GM21367 (cell line): ENCODE results near the gene EIF5B.

ENCODE experiments used
- ATAC-seq: cut with Tn5 transposase; IDR thresholded peaks from one replicate; pipeline ENCODE4 v1.9.1; 2021; ENCODE audit not compliant: unreplicated experiment

EIF5B gene

DNA sequence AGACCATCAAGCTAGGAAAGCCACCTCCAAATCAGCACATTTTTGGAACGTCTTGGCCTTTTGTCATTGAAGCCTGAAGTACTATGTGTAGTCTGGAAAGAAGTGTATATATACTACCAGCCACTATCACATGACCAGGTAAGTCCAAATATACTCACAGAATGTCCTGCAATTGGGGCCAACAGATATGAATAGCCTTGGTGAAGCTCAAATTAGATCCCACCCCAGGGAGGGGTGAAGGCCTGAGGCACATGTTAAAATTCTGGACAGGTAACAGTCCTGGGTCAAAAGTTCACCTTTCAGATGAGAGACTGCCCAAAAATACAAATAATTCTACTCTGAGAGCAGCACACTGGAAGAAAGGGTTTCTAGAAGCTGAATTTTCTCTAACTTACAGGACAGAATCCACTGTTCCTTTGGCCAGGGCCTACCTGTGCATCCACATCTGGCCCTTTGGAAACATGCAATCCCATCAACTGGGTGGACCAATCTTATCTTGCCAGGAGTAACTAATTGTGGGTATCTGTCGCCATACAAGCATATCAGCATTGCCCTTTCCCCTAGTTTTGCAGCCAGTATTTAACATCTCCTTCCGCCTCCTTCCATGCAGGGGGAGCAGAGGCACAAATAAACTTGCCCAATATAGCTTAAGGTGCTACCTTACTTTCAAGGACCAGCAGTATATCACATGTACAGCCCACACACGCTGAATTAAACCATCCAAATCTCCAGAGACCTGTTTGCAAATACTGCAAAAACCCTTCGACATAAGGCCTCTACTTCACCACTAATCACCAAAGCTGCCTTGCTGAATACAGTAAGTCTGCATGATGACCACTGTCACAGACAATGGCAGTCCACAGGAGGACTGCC, 67.8 kb downstream of the EIF5B start:
- no peak for ATAC-seq

DNA sequence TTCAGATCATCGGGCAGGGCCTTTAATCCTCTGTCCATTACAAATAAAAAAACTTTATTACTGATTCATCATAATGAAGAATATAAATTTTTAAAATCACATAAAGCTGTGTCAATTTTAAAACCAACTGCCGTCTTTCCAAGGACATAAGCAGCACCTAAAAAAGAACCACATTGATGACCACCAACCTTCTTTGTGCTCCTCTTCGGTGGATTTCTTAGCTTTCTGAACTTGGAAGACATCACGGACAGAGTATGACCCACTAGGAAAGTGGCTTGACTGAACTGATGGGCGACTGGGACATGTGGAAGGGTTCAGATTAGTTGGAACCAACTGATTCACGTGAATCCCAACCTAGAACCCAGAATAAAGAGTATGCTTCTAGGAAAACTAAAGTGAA, 68.9 kb downstream of the EIF5B start:
- ATAC-seq = no peak

DNA sequence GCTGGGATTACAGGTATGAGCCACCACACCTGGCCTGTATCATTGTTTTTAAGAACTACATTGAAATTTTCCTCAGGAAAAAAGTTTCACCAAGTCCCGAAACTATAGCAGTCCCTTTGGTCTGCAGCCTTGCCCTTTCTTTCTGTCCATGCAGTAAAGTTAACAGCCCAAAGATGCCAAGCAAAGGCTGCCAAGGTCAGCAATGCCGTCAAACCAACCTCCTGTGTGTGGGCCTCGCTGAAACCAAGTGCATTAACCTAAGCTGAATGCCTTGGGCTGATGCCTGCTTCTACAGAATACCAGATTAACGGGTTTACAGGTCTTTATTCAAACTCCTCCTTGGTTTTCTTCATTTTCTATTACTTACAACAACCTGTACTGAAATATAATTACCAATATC, 73.1 kb downstream of the EIF5B start:
- ATAC-seq = no peak

DNA sequence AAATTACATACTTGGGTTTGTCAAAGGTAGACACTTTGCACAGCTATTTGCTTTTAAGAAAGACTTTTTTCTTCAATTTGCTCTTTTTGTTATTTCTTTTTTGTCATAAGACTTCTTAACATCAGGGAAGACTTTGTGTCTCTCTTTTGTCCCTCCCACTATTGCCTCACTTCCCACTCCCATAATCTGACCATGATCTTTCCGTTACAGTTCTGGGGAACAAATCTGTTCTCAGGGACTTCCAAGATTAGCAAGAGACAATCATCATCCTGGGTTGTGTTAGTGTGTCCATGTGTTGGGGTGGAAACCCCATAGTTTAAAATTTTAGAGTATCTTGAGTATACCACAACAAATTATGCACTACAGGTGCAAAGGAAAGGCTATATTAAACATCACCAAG, 77.4 kb downstream of the EIF5B start:
- ATAC-seq = no peak

DNA sequence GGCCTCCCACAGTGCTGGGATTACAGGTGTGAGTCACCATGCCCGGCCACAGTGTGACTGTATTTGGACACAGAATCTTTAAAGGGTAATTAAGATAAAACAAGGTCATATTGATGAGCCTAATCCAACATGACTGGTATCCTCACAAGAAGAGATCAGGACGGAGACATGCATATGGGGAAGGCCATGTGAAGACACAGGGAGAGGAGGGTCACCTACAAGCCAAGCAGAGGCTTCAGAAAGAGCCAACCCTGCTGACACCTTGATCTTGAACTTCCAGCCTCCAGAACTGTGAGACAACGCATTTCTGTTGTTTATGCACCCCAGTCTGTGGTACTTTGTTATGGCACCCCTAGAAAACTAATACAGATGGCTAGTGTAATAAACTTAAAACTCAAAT, 80.2 kb downstream of the EIF5B start:
- ATAC-seq = no peak

DNA sequence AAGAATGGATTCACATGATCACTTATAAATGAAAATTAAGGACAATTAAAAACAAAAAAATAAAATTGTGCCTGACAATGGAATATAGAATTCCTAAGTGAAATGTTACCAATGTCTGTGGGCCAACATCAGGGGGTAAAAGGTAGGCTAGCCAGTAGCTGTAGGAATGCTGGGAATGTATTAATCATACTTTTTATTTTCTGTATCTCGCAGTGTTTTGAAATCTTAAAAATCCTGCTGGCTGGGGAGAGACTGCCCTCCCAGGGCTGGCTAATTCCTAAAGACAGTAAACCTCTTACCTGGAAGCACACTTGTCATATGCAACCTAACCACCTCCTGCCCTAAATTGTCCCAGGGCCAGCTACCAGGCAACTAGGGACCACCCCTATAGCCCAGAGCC, 82.8 kb downstream of the EIF5B start:
- no peak for ATAC-seq

DNA sequence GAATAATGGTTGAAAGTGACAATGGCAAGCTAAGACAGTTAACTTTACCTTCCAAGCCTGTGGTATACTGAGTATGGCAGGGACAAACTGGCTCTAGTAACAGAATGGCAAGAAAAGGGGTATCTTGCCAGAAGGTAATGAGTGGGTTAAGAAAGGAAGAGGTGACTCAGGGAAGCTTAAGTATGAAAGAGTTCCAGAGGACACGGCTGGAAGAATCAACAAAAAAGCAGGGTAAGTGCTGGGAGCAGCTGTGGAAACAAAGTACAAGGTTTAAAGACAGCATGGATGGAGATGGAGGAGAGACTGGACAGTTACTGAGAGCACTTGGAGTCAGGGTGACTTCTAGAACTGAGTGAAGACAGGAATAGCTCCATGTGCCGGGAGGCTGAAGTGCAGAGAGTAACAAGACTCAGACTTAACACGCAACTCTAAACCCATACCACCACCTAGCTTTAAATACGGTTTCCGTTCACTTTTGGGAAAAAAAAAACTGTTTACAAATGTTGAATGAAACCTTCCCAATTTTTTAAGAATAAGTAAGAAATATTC, 83.6 kb downstream of the EIF5B start:
- ATAC-seq = no peak

DNA sequence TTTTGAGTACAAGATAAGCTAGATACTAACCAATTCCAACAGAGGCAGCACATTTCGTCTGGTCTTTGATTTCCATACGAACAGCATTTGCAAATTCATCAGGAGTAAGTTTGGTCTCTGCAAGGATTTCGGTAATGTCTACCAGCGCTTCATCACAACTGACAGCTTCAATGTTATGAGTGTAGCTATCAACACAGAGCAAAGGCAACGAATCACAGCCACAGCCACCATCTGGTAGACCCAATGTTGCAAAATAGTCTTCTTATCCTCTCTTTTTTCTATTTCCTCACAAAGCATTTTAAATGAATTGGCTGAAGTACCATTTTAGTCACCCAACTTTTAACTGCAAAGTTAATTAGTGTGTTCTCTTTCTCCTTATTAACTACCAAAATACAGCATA, 84.3 kb downstream of the EIF5B start:
- no peak for ATAC-seq

DNA sequence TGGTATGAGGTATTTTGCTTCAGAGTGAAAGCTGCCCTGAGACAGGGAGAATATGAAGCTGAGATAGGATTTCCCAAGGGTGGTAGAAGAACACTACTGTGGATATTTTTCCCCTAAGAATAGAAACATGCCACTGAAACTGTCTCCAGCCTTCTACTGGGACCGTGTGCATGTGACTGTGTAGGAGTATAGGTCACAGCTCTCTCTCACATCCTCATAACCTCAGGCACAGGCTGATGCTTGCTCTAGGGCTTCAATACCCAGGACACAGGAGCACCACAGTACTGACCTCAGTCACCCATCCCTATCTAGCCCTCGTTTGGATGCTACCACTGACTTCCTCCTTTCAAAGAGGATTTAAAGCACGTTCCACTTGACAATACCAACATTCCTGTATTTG, 85.4 kb downstream of the EIF5B start:
- ATAC-seq = no peak

DNA sequence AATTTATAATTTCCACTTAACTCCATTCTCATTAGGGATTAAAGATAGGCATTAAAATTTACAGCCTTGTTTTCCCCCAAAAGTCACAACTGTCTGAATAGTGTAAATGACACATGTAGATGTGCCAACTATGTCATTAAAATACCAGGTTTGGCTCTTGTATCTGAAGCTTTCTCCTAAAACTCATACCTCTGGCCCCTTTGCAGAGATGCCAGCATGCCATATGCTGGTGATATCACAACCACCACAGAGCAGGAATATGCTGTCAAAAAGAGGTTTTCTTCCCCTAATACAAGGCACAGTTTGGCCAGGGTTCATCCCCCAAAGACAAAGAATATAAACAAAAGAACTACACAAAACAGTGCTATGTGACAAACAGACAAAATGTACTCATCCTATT, 87.2 kb downstream of the EIF5B start:
- no peak for ATAC-seq

DNA sequence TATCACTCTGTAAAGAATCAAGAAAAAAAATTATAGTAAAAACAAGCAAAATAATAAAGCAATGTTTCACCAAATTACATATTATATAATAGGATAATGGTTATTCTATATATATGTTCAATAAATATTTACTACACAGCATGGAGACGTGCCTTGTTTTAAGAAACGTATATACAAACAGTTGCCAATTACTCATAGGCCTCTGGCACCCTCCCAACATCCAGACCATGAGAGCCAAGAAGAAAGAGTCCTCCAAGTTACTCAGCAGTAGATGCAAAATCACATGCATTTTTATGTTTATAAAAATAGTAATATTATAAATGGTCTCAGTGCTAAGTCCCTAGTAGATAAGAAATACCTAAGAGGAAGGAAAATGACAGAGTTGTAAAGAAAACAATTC, 87.8 kb downstream of the EIF5B start:
- ATAC-seq = no peak

DNA sequence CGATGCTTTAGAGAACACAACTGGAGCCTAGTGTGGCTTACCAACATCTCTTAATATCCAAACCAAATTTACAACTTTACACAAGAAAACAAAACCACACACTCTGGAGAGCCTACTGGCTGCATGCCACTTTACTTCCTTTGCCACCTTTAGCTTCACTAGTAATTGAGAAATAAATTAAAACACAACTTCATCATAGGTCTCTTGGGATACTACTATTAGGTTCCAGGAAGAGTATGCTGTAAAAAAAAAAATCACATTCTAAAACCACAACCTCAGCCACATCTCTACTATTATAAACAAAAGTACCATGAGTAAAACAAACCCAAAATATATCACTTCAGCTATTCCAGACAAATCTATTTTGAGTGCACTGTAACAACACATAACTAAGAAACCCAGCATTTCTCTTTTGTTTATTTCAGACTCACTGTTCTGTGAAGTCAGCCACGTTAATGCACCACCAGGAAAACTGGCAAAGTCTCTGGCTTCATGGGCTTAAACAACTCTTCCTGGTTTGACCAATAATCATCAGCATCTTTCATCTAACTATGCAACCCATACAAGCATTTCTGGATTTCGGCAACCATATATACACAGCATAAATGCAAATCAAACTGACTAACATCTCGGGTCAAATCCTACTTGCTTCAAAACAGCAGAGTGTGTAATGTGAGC, 93.6 kb downstream of the EIF5B start:
- ATAC-seq = no peak

DNA sequence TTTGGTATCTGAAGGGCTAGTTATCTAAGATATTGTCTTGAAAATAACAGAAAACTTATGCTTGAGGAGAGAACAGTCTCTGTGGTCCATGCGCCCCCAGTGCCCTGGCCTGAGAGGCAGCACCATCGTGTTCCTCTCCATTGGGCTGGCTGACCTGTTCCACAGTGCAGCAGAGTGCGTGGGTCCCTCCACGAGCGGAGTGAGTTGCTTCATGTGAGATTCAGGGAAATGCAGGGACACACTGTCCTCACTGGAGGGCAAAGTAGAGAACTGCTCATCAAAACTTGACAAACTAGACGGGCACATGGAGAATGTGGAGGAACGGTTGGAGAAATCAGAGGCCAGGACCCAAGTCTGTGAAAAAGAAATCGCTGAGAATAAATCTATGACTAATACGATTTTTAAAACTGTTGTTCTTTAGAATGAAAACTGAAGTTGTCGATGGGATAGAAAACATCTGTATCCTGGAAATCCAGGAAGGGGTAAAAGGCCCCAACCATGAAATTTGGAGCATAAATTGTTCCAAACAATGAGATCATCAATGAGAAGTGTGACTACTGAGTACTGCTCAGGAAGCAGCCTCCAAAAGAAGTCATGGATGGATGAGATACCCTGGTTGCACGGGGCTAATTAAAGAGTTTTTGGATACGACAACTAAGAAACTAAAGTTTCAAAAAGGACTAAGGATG, 94.5 kb downstream of the EIF5B start:
- no peak for ATAC-seq

DNA sequence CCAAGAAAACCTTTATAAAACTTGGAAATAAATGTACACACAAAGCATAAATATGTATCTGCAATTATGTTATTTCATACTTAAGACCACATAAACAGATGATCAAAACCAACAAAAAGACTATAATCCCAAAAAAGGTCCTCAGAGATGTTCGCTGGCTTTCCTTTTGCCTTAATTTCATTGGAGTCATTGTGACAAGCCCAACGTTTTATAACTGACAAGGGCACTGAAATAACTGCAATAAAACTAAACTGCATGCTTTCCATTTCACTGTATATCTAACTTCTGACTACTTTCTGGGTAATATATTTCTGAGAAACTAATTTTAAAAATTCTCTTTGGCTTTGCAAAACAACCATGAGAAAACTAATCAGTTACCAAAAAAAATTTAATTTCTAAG, 96.2 kb downstream of the EIF5B start:
- ATAC-seq = no peak

DNA sequence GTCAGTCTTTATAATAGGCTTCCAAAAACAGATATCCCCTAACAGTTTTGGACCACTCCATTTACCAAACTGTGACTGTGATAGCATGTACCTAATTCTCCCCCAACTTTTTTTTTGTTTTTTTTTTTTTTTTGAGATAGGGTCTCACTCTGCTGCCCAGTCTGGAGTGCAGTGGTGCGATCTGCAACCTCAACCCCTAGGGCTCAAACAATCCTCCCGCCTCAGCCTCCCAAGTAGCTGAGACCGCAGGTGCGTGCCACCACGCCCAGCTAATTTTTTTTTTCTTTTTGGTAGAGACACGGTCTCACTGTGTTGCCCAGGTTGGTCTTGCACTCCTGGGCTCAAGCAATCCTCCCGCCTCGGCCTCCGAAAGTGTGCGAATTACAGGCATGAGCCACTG, 99.7 kb downstream of the EIF5B start:
- ATAC-seq = no peak

DNA sequence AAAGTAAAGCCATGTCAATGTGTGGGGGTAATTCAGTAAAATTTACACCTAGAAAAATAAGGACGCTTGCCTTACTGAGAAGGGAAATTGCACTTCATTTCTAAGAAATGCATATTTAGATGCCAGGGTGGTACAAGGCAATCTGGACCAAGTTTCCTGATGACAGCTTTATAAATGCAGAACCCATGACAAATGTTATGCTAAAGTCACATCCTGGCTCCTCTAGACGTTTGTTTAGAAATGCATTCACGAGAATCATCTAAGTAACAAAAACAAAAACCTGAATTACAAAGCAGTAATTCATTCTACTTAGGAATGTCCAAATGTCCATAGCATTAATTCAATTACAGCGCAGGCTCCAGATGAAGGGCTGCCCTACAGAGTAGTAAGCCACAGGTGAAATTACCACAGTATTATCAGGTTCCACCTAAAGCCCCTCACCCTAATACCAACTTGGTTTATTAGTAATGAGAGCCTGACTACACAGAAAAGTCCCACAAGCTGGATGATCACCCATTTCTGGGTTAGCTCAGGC, 102.8 kb downstream of the EIF5B start:
- no peak for ATAC-seq

DNA sequence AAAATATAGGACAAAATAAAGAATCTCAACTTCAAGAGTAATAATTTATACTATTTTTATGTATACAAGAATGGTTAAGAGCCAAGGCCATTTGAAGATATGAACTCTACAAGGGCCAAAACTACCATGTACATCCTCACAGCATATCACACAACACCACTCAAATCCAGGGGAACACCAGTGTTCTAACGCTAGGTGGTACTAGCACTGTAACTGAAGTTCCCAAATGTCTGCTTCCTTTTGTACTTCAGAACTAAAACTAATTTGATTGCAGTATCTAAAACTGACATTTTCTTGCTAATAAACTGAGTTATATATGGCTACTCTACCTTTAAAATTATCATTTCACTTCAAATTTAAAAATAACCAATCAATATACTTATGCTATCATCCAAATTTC, 105.6 kb downstream of the EIF5B start:
- no peak for ATAC-seq

DNA sequence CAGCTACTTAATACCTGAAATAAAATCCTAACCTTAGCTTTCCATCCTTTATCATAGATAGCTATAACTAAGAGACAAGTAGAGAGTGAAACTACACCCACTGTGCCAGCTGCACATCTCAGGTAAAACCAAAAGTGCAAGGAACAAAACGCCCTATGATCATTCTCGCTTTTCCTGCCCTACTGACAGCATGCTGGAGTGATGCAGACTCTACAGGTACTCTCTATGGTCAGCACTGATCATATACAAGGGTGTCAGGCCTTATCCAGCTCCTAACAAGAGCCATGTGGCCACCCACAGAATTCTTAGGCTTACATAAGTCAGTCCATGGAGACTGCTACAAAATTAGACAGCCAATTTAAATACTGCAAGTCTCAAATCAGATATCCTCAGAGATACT, 107.0 kb downstream of the EIF5B start:
- no peak for ATAC-seq

DNA sequence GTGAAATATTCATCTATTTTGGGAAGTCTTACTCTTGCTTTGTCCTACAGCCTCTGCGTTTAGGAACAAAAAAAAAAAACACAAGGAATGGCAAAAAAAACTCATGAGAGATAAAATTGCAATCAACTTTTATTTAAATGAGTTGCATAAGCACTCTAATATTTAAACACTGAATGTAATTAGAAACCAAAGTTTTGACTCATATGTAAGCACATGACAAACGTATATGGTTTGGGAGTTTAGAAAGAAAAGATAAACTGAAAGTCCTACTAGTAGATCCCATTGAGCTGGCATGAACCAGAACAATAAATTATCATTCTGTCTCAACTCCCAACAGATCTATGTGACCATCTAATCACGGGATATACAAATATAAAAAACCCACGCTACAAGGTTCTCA, 107.9 kb downstream of the EIF5B start:
- ATAC-seq = no peak

DNA sequence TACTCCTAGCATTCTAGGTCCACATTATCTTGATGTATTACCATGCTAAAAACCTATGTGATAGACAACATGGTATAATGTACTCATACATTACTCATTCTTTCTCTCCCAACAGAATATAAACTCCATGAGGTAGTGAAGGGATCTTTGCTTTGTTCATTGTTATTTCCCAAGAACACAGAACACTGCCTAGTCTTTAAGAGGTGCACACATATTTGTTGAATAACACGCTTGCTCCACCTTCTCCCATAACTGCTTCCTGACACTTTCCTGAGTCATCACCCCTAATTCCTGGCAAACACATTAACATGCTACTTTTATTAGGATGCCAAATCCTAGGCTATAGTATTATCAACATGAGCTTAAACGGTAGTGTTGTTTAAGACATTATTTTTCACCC, 111.4 kb downstream of the EIF5B start:
- no peak for ATAC-seq

DNA sequence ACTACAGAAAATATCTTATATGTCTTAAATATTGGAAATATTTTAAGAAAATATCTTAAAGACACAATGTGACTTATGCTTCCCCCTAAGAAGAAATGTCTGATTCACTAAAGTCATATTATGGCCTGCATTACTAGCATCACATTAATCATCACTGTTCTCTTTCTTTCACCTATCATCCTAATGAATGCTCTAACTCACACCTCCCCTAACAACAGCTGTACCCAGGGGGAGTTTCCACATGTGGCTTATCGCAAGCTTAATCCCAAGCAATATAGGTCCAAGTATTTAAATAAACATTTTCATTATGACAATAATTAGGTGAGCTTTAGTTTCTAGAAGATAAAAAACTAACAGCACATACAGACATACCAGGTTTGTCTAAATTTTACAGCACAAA, 113.0 kb downstream of the EIF5B start:
- no peak for ATAC-seq
